GM12864 (cell line): ENCODE results near the gene PRX.
"Not testable (repeated sequence)": the region's sequence is repeated elsewhere in the genome, so short reads cannot be mapped to it uniquely, and the experiment has no call there.

Experiments
- DNase-seq: peaks from one replicate; pipeline ENCODE4 v3.0.0-alpha.2; 2011; ENCODE audit warnings: low read depth
- H3K4me3 ChIP-seq: 2 replicates; pipeline ENCODE4 v1.5.1; 2011; ENCODE audit warnings: mild to moderate bottlenecking, low read depth, low read length, control low read depth
- TF ChIP-seq, protein P1 (sequence below): IDR thresholded peaks from 2 replicates; pipeline ENCODE4 v1.5.1; 2011; ENCODE audit warnings: low read depth, mild to moderate bottlenecking, moderate library complexity, low read length, control low read depth, inconsistent platforms; ENCODE audit errors: missing control alignments

Gene PRX

DNA sequence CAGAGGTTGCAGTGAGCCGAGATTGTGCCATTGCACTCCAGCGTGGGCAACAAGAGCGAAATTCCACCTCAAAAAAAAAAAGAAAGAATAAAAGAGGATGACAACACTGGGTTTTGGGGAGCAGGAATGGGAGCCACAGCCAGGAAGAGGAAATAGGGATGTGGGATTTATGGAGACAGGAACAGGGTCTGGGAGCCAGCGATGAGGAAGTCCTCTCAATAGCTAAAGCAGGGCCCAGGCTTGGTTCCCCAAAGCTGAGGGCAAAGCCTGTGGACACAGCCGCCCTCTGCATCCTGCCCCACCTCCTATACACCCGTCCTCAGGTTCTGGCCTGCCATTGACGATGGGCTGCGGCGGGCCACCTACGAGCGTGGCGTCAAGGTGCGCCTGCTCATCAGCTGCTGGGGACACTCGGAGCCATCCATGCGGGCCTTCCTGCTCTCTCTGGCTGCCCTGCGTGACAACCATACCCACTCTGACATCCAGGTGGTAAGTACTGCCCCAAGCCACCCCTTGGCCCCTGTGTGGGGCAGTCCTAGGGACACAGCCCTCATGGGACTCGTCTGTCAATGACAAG lies 36.8 kb downstream of the PRX start:
- TF ChIP-seq, protein P1, sequence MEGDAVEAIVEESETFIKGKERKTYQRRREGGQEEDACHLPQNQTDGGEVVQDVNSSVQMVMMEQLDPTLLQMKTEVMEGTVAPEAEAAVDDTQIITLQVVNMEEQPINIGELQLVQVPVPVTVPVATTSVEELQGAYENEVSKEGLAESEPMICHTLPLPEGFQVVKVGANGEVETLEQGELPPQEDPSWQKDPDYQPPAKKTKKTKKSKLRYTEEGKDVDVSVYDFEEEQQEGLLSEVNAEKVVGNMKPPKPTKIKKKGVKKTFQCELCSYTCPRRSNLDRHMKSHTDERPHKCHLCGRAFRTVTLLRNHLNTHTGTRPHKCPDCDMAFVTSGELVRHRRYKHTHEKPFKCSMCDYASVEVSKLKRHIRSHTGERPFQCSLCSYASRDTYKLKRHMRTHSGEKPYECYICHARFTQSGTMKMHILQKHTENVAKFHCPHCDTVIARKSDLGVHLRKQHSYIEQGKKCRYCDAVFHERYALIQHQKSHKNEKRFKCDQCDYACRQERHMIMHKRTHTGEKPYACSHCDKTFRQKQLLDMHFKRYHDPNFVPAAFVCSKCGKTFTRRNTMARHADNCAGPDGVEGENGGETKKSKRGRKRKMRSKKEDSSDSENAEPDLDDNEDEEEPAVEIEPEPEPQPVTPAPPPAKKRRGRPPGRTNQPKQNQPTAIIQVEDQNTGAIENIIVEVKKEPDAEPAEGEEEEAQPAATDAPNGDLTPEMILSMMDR: no peak

GRCh38 chr19:40374084-40374483 lies 39.1 kb downstream of the PRX start:
- no peak overlapping the region for H3K4me3 ChIP-seq
- TF ChIP-seq, protein P1: no peak
- DNase-seq: no peak

More for the DNA sequence above, 36.8 kb downstream of the PRX start:
- DNase-seq: no peak
- no peak overlapping the region for H3K4me3 ChIP-seq

- TF ChIP-seq, protein P1: no peak
- no peak for DNase-seq
- no peak overlapping the region for H3K4me3 ChIP-seq
These were observed 41.4 kb downstream of the PRX start for GRCh38 chr19:40371802-40372122.

- TF ChIP-seq, protein P1: no peak
- no peak overlapping the region for H3K4me3 ChIP-seq
- no peak for DNase-seq
These were observed 42.0 kb downstream of the PRX start for GRCh38 chr19:40370997-40371801.

DNA sequence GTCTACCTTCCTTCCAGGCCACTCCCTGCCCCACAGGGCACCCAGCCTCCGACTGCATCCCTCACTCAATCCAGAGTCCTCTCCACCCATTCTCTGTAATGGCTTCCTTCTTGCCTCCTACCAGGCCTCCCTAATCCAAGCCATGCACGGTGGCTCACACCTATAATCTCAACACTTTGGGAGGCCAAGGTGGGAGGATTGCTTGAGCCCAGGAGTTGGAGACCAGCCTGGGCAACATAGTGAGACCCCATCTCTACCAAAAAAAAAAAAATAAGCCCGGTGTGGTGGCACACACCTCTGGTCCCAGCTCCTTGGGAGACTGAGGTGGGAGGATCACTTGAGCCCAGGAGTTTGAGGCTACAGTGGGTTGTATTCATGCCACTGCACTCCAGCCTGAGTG lies 42.9 kb downstream of the PRX start:
- not testable (repeated sequence) for DNase-seq, H3K4me3 ChIP-seq

GRCh38 chr19:40369797-40370196 lies 43.4 kb downstream of the PRX start:
- DNase-seq: no peak
- H3K4me3 ChIP-seq: no peak overlapping the region
- TF ChIP-seq, protein P1: no peak

- no peak for DNase-seq
- TF ChIP-seq, protein P1: no peak
- H3K4me3 ChIP-seq: no peak overlapping the region
These were observed 45.4 kb downstream of the PRX start for GRCh38 chr19:40367577-40368434.
